ENCODE measurements around the gene EPC1. TPM values are rescaled to one million over a fixed set of nuclear protein-coding genes. Genes with fewer than 3 reads are reported as not detected.
A peak's percentile ranks its signal among the peaks of the same experiment; 100 is the strongest.
"Not testable (repeated sequence)": the region's sequence is repeated elsewhere in the genome, so short reads cannot be mapped to it uniquely, and the experiment has no call there.

EPC1 gene, protein sequence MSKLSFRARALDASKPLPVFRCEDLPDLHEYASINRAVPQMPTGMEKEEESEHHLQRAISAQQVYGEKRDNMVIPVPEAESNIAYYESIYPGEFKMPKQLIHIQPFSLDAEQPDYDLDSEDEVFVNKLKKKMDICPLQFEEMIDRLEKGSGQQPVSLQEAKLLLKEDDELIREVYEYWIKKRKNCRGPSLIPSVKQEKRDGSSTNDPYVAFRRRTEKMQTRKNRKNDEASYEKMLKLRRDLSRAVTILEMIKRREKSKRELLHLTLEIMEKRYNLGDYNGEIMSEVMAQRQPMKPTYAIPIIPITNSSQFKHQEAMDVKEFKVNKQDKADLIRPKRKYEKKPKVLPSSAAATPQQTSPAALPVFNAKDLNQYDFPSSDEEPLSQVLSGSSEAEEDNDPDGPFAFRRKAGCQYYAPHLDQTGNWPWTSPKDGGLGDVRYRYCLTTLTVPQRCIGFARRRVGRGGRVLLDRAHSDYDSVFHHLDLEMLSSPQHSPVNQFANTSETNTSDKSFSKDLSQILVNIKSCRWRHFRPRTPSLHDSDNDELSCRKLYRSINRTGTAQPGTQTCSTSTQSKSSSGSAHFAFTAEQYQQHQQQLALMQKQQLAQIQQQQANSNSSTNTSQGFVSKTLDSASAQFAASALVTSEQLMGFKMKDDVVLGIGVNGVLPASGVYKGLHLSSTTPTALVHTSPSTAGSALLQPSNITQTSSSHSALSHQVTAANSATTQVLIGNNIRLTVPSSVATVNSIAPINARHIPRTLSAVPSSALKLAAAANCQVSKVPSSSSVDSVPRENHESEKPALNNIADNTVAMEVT
- 9.6 TPM for total RNA-seq

DNA sequence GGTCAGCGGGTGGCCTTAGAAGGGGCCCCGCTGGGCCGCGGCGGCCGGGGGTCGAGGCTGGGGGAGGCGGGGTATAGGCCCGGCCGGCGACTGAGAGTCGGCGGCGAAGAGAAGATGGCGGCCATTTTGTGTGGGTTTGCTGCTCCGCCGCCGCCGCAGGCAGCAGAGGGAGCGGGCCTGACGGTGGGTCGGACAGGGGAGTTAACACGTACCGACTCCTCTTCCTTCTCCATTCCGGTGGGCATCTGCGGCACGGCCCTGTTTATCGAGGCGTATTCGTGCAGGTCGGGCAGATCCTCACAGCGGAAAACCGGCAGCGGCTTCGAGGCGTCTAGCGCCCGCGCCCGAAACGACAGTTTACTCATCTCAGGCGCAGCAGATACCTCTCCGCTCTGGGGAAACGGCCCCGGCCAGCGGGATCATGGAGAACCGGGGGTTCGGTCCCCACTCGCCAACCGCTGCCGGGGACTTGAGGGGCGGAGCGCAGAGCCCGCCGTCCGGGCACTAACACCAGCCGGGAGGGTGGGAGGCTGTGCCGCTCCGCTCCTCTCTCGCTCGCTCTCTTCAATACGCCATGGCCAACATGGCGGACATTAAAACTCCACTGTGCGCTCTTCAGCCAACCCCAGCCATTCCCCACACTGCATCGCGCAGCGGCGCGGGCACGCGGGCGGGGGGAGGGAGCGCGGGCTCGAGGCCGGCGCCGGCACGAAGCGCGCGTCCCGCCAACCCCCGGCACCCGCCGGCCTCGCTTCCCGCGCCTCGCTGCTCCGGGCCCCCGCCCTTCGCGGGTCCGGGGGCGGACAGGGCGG lies at the start of gene EPC1:
TSS of gene EPC1 (minus strand) at position 608 of the 812 bp plus-strand sequence. CDS start at position 365, 243 bp downstream.
- DNase-seq (ENCODE audit: low spot score) (peak; percentile 91), ATAC-seq (peak; percentile 84)

DNA sequence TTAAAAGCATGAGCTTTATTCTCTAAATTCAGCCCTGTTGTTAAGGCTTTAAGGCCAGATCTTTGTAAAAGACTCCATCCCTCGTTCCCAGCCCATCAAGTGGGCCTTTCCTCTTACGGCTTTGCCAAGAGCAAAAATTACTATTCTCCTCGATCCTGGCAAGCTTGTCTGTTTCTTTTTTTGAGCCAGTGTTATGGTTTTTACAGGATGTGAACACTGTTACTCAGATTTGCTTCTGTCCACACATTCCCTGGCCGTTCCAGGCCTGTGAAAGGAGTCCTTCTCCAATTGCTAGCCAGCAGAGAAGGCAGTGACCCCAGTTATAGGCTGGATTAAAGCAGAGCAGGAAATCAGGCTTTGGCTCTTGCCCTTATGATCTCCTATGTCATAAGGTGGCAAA lies 47.0 kb upstream of the EPC1 start:
- DNase-seq (ENCODE audit: low spot score), result no peak
- ATAC-seq, result no peak

DNA sequence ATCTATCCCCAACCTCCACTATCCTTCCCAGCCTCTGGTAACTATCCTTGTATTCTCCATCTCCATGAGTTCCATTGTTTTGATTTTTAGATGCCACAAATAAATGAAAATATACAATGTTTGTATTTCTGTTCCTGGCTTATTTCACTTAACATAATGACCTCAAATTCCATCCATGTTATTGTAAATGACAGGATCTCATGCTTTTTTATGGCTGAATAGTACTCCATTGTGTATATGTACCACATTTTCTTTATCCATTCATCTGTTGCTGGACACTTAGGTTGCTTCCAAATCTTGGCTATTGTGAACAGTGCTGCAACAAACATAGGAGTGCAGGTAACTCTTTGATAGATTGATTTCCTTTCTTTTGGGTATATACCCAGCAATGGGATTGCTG lies 45.3 kb upstream of the EPC1 start:
- not testable (repeated sequence) for DNase-seq (ENCODE audit: low spot score); ATAC-seq

DNA sequence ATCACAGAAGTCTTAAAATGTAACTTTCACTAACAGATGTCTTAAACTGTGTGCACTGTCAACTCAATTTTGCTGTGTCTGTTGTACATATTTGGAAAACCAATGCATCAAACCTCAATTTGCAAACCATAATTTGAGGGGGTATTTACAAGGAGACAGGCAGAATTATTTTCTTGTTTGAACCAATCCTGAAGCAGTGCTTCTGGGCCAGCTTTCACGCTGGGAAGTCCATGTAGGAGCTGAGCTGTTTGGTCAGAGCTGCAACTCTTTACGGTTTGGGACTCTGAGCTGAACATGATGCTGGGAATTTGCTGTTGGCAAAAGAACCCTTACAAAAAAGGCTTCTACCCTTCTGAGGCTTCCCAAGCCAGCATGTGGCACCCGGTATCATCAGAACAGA lies 43.2 kb upstream of the EPC1 start:
- no peak for ATAC-seq
- no peak for DNase-seq (ENCODE audit: low spot score)

DNA sequence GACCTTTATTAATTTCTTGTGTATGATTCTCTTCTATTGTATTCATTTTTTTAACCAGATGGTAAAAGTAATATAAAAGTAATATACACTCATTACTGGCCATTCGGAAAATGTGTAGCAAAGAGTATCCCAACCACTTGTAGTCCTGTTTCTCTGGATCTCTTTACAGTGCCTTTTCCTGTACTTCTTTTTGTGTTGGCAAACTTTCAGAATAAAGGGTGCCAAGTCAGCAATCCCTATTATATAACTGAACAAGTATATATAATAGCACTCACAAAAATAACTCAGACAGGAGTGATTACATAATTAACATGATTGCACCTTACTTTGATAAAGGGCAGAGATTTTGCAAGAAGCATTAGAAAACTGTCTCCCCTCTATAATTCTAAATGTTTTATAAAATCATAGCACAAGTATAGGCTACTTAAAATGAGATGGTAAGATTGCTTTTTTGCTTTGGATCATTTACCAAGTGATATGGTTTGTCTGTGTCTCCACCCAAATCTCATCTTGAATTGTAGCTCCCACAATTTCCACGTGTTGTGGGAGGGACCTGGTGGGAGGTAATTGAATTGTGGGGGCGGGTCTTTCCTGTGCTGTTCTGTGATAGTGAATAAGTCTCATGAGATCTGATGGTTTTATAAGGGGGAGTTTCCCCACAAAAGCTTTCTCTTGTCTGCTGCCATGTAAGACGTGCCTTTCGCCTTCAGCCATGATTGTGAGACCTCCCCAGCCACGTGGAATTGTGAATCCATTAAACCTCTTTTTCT lies 41.5 kb upstream of the EPC1 start:
- no peak for ATAC-seq
- no peak for DNase-seq (ENCODE audit: low spot score)

DNA sequence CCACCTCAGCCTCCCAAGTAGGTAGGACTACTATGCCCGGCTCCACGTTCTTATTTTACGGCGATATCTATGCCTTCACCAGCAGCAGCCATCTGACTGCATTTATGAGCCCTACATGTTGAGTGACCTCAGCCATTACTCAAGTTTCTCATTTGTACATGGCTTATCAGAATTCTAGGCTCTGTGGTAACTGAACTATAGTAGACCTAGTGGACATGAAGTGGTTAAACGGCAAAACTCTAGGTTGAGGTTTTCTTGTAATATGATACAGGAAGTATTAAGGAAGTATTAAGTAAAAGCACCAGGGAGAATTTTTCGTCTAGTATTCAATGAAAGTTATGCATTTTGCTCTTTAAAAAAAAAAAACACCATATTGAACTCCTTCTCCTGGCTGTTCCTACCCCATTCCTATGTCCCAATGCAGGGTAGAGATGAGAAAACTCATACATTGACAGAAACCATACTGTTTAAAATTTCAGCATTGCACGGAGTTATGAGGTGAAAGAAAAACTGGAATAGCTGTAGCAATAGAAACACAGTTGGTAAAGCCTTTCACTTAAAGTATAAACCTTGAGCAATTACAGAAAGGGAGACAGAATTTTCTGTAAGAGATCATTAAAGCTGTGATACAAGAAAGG lies 39.8 kb upstream of the EPC1 start:
- ATAC-seq, result no peak
- no peak for DNase-seq (ENCODE audit: low spot score)

DNA sequence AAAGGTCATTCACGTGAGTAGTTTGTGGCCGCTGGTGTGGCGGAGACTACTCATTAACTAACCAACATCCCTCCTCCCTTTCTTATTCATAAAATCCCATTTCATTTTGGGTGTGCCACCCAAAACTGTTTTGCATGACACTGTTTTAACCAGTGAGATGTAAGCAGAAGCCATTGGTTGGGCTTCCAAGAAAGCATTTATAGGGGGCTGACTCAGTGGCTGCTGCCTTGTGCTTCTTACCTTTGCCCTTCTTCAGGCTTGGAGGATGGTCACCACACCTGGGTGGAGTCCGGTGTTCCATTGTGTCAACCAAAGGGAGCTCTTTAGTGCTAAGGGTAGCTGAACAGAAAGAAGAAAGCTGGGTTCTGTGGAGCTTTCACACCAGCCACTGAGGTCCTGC lies 37.2 kb upstream of the EPC1 start:
- DNase-seq (ENCODE audit: low spot score) (no peak), ATAC-seq (no peak)

DNA sequence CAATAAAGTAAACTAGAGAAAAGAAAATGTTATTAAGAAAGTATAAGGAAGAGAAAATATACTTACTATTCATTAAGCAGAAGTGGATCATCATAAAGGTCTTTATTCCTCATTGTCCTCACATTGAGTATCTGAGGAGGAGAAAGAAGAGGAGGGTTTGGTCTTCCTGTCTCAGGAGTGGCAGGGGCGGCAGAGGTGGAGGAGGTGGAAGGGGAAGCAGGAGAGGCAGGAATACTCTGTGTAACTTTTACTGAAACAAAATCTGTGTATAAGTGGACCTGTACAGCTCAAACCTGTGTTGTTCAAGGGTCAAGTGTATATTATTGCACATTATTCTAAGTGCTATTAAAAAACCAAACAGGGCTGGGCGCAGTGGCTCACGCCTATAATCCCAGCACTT lies 34.2 kb upstream of the EPC1 start:
- no peak for ATAC-seq
- no peak for DNase-seq (ENCODE audit: low spot score)

DNA sequence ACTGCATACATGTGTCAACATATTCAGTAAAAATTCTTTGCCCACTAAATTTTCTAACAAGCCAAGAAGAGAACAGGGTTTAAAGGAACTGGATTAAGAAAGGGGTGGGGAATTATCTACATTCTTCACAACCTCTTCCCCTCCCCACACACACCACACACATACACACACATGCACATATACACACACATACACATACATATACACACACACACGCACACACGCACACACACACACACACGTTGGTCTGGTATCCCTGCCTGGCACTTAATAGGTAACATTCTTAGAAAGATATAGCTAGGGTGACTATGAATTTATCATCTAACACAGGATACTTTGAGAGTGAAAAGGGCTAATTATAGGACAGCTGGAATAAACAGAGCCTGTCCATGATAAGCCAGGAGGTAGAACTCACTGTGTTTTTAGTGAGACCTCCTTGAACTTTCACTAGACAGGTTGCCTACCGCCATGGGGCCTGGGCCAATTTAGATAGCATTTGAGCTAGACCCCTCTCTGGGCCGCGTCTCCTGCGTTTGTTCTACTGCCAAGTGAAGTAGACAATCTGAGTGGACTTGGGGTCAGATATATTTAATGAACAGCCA lies 33.1 kb upstream of the EPC1 start:
- DNase-seq (ENCODE audit: low spot score) (no peak), ATAC-seq (no peak)

DNA sequence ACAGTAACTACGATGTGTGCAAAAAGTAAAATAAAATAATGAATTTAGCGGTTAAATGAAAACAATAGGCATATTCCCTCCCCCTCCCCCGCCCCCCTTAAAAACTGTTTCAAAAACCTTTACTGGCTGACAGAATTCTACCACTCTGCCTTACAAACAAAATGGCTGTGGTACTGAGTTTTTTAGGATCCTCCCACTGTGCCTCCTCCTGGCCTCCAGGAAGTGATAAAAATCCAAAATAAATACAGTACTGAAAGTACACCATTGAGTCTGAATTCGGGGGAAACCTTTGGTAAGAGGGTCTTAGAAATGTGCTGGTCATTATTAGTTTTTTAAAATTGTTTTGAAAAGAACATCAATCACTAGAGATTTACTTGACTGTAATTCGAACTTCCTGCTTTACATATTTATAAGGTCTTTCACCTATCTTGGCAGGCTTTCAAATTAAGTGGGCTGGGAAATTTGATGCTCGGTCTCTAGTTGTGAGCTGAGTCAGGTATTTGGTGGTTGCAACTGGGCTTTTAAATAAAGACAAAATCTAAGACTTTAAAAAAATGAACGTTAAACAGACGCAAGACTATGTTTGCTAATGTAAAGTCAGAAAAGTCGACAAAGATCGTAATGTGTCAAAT lies 32.5 kb upstream of the EPC1 start:
- DNase-seq (ENCODE audit: low spot score) (no peak), ATAC-seq (peak; percentile 60)

DNA sequence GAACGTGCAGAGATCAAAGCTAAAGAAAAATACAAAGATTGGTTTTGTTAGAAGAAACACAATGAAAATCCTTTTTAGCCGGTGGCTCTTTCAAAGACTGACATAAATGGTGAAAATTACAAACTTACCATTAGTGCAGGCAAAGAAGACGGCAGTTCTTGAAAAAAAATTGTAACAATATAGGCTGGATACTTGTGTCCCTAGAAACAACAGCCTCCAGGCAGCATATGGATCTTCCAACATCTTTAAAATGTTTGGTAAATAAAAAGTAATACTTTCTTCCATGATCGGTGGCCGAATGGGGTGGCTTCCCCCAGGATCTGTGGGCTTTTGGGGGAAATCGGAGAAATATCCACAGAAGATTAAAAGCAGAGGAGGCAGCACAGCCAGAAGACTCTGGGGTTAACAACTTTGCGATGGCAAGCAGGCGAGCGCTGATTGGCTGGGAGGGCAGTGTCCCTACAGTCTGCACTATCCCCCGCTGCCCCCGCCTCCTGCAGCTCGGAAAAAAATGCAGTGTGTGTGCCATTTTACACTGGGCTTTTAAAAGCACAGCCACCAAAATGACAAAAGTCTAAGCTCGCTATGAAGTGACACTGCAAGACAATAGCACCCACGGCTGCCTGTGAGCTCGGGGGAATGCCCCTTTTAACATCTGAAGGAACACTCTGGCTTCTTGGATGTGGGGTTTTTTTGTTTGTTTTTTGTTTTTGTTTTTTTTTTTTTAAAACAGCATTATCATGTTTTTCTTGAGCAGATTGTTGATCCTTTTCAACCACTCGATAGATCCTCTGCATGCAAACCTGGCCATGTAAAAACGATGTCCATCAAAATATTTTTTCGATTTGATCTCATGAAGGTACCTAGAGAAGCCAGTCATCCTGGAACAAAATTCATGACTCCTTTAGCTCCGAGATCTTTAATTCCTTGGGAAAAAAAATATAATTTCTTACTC lies 31.7 kb upstream of the EPC1 start:
- DNase-seq (ENCODE audit: low spot score), result peak; percentile 95
- peak; percentile 95 for ATAC-seq

DNA sequence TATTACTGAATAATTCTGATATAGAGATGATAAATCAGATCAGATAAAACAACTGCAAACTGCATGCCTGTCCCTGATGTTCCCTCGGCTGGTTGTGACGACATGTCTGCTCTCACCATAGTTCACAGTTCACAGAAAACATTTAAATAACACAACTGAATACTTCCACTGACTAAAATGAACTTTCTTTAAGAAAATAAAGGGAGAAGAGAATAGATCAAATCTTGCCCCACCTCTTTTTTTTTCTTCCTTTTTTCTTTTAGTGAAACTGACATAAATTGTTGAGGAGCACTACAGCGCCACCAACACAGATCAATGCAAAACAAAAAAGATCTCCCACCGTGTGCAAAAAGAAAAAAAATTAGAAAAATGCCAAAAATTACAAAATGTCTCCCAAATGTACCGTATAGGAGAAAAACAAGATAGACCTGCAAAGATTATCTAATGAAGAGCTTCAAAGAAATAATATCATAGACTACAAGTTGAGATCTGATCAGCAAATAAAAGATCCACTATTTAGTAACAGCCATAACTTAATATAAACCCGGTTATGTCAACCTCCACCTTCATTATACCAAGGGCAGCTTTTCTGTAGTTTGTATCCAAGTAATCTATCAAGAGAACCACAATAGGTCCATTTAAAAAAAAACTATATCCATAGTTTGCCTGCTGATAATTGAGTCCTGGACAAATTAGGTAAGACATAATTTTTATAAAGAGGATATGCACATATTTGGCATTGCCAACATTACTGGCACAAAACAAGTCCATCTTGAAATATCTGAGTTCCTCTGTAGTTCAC lies 30.7 kb upstream of the EPC1 start:
- DNase-seq (ENCODE audit: low spot score), result no peak
- ATAC-seq, result peak; percentile 40

DNA sequence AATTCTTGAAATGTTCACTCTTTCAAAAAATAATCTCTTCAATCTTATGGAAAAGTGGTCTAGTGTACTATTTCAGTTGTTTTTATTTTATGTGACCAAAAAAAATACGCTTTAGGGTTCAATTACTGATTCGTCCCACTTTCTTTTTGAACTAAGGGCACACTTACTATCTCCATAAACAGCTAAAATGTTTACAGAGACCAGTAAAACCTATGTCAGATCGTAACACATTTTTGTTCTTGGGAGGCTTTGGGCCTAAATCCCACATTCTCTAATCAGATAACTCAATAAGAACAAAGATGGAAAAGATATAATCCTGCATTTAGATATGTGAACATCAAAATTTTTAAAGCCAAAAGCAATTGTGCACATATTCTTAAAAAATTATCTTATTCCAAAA lies 29.8 kb upstream of the EPC1 start:
- DNase-seq (ENCODE audit: low spot score), result no peak
- no peak for ATAC-seq

DNA sequence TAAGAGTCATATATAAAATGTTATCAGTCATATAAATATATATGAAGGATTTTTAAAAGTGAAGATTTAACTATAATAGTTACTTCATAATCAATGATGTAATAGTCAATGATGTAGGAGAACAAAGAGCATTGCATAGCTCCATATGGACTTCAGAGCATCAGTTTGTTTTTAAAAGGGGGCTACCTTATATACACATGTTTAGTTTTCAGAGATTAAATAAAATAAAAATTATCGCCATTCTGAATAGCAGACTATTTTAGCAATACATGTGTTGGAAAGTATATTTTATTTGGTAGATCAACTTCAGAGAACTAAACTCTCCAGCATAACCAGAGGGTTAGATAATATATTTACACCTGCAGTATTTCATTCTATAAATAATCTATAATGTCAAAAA lies 29.1 kb upstream of the EPC1 start:
- DNase-seq (ENCODE audit: low spot score) (no peak), ATAC-seq (no peak)

DNA sequence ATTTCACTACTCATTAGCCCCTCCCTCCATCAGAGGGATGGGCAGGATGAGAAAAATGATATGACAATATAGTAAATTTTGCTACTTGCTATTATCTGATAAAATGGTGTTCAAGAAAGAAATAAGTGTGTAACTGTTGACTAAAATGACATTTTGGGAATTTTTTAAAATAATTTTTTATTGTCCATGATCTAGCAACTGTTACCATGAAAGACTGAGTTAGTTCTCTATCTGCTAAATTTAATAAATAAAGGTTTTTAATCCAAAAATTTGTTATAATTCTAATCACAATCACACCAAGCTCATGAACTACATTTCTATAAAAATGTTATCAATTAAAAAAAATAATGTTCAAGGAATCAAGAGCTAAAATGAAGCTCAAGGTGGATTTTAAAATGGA lies 28.7 kb upstream of the EPC1 start:
- no peak for DNase-seq (ENCODE audit: low spot score)
- ATAC-seq, result no peak

DNA sequence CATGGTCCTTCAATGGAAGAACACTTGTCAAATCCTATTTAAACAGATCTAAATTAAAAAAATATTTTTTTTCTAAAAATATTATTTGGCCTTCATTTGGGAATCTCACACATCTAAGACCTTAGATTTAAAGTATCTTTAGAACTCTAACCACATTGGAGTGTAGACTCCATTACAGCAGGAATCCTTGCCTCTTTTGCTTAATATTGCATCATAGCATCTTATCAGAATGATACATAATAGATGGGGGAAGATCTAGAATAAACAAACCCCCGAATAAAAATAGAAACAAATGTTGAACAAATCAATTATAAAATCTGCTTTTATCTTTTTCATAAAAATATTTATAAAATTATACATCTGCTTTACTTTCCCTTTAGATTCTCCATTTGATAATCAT lies 27.6 kb upstream of the EPC1 start:
- DNase-seq (ENCODE audit: low spot score) (no peak), ATAC-seq (no peak)

DNA sequence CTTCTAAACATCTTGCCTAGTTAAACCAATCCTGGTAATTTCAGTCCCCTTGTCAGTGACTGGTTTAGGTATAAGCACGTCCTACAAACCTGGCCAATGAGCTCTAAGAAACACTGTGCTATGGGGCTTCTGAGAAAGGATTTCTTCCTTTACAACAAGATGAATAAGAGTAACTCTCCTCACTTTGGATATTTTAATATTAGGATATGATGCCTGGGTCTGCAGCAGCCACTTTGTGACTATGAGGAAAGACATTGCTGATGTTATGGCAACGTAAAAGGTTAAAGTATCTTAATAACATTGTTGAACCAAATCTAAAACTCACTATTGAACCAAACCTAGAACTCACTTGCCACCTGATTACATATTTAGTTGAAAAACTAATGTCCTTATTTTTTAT lies 26.5 kb upstream of the EPC1 start:
- DNase-seq (ENCODE audit: low spot score) (no peak), ATAC-seq (no peak)
